A673 (cell line): ENCODE measurements around the gene DPP7. TPM values are rescaled to one million over a fixed set of nuclear protein-coding genes. Genes with fewer than 3 reads are reported as not detected.

ENCODE experiments used
- BruUV-seq: library from RNA; stranded (reverse); fragments of 400-500 nt; replicated peaks from 2 replicates; lab custom pipeline; 2021; lab: Mats Ljungman, UMichigan
- CTCF ChIA-PET: fragments of 300-600 bp; sonication (Branson Sonifier 250); formaldehyde crosslinking; loops from one replicate; lab custom pipeline; 2022; ENCODE audit warnings: antibody characterized with exemption; lab: Charles Lee
- POLR2A ChIA-PET: fragments of 300-600 bp; sonication (Branson Sonifier 250); formaldehyde crosslinking; loops from one replicate; lab custom pipeline; 2022; ENCODE audit warnings: antibody characterized with exemption; ENCODE audit not compliant: low non-redundant PET; lab: Charles Lee
- DNase-seq: peaks from one replicate; pipeline ENCODE4 v3.0.0-alpha.2; 2015; ENCODE audit warnings: low spot score
- H3K27ac ChIP-seq: fragments of 200-600 bp; sonication (generic); 2 replicates; pipeline ENCODE4 v1.5.1; 2016; ENCODE audit warnings: mixed run types, low read depth, mild to moderate bottlenecking, mixed read lengths, antibody characterized with exemption, low read length; ENCODE audit not compliant: poor library complexity, severe bottlenecking
- H3K27me3 ChIP-seq: fragments of 200-600 bp; sonication (generic); replicated peaks from 2 replicates; pipeline ENCODE4 v1.6.1; 2017; ENCODE audit warnings: mixed run types, low read depth, mild to moderate bottlenecking, mixed read lengths, antibody characterized with exemption, low read length; ENCODE audit not compliant: insufficient read depth, poor library complexity
- H3K36me3 ChIP-seq: fragments of 200-600 bp; sonication (generic); 2 replicates; pipeline ENCODE4 v1.6.1; 2016; ENCODE audit warnings: mixed run types, mild to moderate bottlenecking, mixed read lengths, antibody characterized with exemption, low read length; ENCODE audit not compliant: insufficient read depth, poor library complexity, severe bottlenecking
- H3K4me1 ChIP-seq: fragments of 200-600 bp; sonication (generic); 2 replicates; pipeline ENCODE4 v1.6.1; 2017; ENCODE audit warnings: mixed run types, mild to moderate bottlenecking, mixed read lengths, antibody characterized with exemption, low read length; ENCODE audit not compliant: insufficient read depth, poor library complexity, severe bottlenecking
- H3K4me3 ChIP-seq: fragments of 200-600 bp; sonication (generic); 2 replicates; pipeline ENCODE4 v1.5.1; 2016; ENCODE audit warnings: low read depth, mixed run types, mild to moderate bottlenecking, mixed read lengths, low read length; ENCODE audit not compliant: poor library complexity, severe bottlenecking
- H3K9me3 ChIP-seq: fragments of 200-600 bp; sonication (generic); 2 replicates; pipeline ENCODE4 v1.6.1; 2016; ENCODE audit warnings: mixed run types, low read depth, mild to moderate bottlenecking, mixed read lengths, antibody characterized with exemption, low read length; ENCODE audit not compliant: poor library complexity, severe bottlenecking
- EZH2 ChIP-seq: fragments of 200-600 bp; sonication (generic); IDR thresholded peaks from 2 replicates; pipeline ENCODE4 v1.6.1; 2017; ENCODE audit warnings: borderline replicate concordance, low read depth, mild to moderate bottlenecking, mixed read lengths, antibody characterized with exemption, low read length; ENCODE audit not compliant: poor library complexity, severe bottlenecking
- intact Hi-C: fragments of 100-400 bp; cut with micrococcal nuclease; formaldehyde crosslinking; loops from one replicate; pipeline ENCODE4 v1.10.0; 2022; ENCODE audit not compliant: unreplicated experiment
- total RNA-seq: library from RNA; stranded (reverse); gene quantifications from 2 replicates; pipeline ENCODE4 v1.2.3, GENCODE V29; 2021
- TF ChIP-seq, protein P1 (sequence below): fragments of 300-800, 200-600 bp; sonication (generic); conservative IDR thresholded peaks from 2 replicates; pipeline ENCODE4 v1.5.1; 2017; ENCODE audit warnings: low read depth, mild to moderate bottlenecking, antibody characterized with exemption, low read length, moderate library complexity, mixed read lengths

DPP7 gene
- total RNA-seq, 1 experiment from 2014 or later = 120 TPM

DNA sequence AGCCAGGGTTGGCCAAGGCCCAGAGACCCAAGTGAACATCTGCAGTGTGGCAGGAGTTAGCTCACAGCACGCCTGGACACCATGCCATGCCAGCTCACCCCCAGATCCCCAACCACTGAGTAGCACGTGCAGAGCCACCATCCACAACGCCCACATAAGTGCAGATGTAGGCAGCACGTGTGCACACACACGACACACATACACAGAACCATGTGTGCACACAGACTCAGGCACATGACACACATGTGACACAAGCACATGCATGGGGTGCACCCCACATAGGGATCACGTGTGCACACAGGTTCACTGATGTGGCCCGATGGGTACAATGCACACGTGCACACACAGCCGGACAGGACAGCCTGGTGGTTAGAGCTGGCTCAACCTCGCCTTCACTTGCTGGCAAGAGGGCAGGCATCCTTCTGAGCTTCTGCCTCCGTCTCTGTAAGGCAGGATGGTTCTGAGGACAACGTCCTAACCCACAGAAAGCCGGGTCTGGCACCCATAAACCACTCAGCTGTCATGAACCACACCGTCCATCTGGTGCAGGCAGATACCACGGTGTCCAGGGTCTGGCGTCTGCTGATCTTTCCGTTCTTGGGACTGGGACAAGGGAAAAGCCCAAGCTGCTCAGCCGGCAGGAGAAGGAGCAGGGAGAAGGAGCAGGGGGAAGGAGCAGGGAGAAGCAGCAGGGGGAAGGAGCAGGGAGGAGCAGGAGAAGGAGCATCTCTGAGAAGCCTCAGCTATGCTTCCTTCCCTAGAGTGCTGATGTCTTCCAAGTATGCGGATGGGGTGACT, 43.3 kb upstream of the DPP7 start:
- intact Hi-C loops = no loop called here
- ChIA-PET POLR2A (interaction anchor here (0.6 kb wide), 1 partner anchor 99 kb away, joined by 3 read pairs; no protein-coding TSS in a partner anchor), CTCF (no interaction called here)
- no peak for TF ChIP-seq EZH2
- TF ChIP-seq, protein P1, sequence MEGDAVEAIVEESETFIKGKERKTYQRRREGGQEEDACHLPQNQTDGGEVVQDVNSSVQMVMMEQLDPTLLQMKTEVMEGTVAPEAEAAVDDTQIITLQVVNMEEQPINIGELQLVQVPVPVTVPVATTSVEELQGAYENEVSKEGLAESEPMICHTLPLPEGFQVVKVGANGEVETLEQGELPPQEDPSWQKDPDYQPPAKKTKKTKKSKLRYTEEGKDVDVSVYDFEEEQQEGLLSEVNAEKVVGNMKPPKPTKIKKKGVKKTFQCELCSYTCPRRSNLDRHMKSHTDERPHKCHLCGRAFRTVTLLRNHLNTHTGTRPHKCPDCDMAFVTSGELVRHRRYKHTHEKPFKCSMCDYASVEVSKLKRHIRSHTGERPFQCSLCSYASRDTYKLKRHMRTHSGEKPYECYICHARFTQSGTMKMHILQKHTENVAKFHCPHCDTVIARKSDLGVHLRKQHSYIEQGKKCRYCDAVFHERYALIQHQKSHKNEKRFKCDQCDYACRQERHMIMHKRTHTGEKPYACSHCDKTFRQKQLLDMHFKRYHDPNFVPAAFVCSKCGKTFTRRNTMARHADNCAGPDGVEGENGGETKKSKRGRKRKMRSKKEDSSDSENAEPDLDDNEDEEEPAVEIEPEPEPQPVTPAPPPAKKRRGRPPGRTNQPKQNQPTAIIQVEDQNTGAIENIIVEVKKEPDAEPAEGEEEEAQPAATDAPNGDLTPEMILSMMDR = no peak
- BruUV-seq = no TSS peak
- DNase-seq = no peak
- Histone ChIP-seq H3K9me3 (no peaks in the 10 kb centered on the region), H3K36me3 (no peaks in the 10 kb centered on the region), H3K27ac (no peak overlapping the region), H3K4me1 (peaks cover 17% of the 10 kb centered on the region), H3K27me3 (peaks cover 41% of the 10 kb centered on the region), H3K4me3 (no peak overlapping the region)

DNA sequence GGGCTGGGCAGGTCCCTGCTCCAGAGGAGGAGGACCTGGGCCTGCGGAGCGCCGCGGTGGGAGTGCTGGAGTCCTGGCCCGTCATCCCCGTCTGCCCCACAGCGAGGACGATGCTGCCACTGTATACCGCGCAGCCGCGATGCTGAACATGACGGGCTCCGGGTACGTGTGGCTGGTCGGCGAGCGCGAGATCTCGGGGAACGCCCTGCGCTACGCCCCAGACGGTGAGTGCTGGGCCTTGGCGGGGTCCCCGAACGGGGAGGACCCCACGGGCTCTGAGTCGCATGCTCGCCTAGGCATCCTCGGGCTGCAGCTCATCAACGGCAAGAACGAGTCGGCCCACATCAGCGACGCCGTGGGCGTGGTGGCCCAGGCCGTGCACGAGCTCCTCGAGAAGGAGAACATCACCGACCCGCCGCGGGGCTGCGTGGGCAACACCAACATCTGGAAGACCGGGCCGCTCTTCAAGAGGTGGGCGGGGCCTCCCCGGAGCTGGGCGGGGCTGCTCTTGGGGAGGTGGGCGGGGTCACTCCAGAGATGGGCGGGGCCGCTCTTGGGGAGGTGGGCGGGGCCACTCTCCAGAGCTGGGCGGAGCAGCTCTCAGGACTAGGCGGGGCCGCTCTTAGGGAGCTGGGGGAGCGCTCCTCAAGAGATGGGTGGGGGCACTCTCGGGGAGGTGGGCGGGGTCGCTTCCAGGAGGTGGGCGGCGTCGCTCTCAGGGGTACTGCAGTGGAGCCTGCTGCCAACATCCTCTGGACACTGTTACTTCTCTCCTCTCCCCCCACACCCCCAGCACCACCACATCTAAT, 42.2 kb upstream of the DPP7 start:
- CTCF ChIA-PET = no interaction called here
- peak; percentile 70 for DNase-seq
- POLR2A ChIA-PET = interaction anchor here (0.6 to 0.7 kb wide), 2 partner anchors 25 to 98 kb away, joined by 3 to 9 read pairs; no protein-coding TSS in a partner anchor
- Histone ChIP-seq H3K36me3 (no peaks in the 10 kb centered on the region), H3K27ac (no peak overlapping the region), H3K27me3 (peaks cover 30% of the 10 kb centered on the region), H3K9me3 (no peaks in the 10 kb centered on the region), H3K4me1 (peaks cover 6% of the 10 kb centered on the region), H3K4me3 (peak overlapping the region; percentile 16)
- intact Hi-C loops = no loop called here
- BruUV-seq = no TSS peak
- TF ChIP-seq, protein P1 = no peak
- no peak for TF ChIP-seq EZH2

DNA sequence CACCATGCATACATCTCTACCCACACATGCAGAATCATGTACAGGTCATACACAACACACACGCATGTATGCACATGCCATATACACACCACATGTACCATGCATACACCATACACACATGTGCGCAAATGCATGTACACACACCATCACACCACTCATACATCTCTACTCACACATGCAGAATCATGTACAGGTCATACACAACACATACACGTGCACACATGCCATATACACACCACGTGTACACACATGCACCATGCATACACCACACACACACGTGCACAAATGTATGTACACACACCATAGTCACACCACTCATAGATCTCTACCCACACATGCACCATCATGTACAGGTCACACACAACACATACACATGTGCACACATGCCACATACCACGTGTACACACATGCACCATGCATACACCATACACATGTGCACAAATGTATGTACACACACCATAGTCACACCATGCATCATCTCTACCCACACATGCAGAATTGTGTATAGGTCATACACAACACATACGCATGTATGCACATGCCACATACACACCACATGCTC, 38.4 kb upstream of the DPP7 start:
- peaks cover 10% of the 10 kb centered on the region for H3K4me1 ChIP-seq
- intact Hi-C loops = no loop called here
- ChIA-PET CTCF (no interaction called here), POLR2A (no interaction called here)
- H3K27ac ChIP-seq = no peak overlapping the region
- no peaks in the 10 kb centered on the region for H3K36me3 ChIP-seq
- H3K4me3 ChIP-seq = no peak overlapping the region
- H3K9me3 ChIP-seq = no peaks in the 10 kb centered on the region
- no peaks in the 10 kb centered on the region for H3K27me3 ChIP-seq
- DNase-seq = no peak
- BruUV-seq = no TSS peak
- TF ChIP-seq, protein P1 = no peak
- no peak for TF ChIP-seq EZH2
